ENCODE measurements around the gene UBE2I.

DNA sequence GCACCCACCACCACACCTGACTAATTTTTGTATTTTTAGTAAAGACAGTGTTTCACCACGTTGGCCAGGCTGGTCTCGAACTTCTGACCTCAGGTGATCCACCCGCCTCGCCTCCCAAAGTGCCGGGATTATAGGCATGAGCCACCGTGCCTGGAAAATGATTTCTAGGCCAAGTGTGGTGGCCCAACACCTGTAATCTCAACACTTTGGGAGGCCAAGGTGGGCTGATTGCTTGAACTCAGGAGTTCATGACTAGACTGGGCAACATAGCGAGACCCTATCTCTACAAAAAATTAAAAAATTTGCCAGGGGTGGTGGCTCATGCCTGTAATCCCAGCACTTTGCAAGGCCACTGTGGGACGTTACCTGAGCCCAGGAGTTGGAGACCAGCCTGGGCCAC, 13.0 kb downstream of the UBE2I start:
- no peak for TF ChIP-seq POLR2AphosphoS5 (IDR thresholded peaks at IDR 0.05)
- TF ChIP-seq POLR2A (IDR thresholded peaks at IDR 0.05): no peak
- TF ChIP-seq CTCF (IDR thresholded peaks at IDR 0.05): no peak
